Kidney capillary endothelial cell (primary cell): ENCODE results near the gene THOC6.

Experiments
- DNase-seq: peaks from one replicate; pipeline ENCODE4 v3.0.0-alpha.2; 2018; ENCODE audit warnings: low spot score

THOC6 gene

GRCh38 chr16:3015865-3016521 lies 7.8 kb upstream of the THOC6 start:
- DNase-seq: no peak

GRCh38 chr16:3017344-3017743 lies 6.5 kb upstream of the THOC6 start:
- DNase-seq: no peak

- no peak for DNase-seq
Observed at GRCh38 chr16:3017794-3018506, 5.9 kb upstream of the THOC6 start, which contains the start of gene CLDN6. TSS of gene CLDN6 (minus strand) at chr16:3018183. CDS start at chr16:3016021, 2,162 bp downstream.

DNA sequence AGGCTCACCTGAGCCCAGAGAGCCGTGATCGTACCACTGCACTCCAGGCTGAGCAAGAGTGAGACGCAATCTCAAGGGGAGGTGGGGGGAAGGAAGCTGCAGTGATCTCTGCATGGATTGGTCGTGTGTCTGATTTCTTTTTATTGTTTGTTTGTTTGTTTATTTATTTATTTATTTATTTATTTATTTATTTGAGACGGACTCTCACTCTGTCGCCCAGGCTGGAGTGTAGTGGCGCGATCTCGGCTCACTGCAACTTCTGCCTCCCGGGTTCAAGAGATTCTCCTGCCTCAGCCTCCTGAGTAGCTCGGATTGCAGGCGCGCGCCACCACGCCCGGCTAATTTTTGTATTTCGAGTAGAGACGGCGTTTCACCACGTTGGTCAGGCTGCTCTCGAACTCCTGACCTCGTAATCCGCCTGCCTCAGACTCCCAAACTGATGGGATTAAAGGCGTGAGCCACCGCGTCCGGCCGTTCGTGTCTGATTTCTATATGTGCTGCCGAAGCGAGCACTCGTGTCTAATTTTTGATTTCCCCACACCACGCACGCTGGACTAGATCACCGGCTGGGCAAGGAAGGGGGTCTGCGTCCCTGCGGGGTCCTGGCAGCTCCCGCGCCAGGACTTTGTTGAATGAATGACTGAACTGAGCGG lies 4.1 kb upstream of the THOC6 start:
- no peak for DNase-seq

DNA sequence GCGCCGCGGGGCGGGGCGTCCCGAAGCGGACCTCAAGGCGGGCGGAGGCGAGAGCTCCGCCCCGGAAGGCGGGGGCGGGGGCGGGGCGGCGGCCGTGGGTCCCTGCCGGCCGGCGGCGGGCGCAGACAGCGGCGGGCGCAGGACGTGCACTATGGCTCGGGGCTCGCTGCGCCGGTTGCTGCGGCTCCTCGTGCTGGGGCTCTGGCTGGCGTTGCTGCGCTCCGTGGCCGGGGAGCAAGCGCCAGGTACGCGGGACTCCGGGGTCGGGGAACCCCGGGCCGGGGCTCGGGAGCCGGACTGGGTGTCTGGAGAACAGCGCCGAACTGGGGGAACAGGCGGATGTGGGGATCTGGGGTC lies 3.6 kb upstream of the THOC6 start, which contains the start of gene TNFRSF12A:
TSS of gene TNFRSF12A (plus strand) at position 122 of the 357 bp plus-strand sequence. CDS start at position 152, 30 bp downstream.
- peak; percentile 76 for DNase-seq

- DNase-seq: peak; percentile 91
Observed at GRCh38 chr16:3020604-3021448, 3.0 kb upstream of the THOC6 start.

GRCh38 chr16:3021449-3022207 lies 2.2 kb upstream of the THOC6 start:
- DNase-seq: peak; percentile 79

GRCh38 chr16:3022208-3022683 lies 1.6 kb upstream of the THOC6 start:
- peak; percentile 87 for DNase-seq

- DNase-seq: peak; percentile 48
Observed at GRCh38 chr16:3022684-3023414, 986 bp upstream of the THOC6 start.

DNA sequence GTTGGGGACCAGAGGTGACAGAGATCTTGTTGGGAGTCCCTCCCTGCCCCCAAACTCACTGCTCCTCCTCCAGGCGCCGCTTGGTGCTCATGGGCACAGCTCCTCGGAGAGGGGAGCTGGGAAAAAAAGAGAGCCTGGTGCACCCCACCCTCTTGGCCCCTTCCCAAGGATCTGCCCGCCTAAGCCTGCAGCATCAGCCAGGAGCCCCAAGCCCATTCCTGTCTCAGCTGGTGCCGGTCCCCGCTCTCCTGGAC lies 493 bp upstream of the THOC6 start:
- peak; percentile 39 for DNase-seq

DNA sequence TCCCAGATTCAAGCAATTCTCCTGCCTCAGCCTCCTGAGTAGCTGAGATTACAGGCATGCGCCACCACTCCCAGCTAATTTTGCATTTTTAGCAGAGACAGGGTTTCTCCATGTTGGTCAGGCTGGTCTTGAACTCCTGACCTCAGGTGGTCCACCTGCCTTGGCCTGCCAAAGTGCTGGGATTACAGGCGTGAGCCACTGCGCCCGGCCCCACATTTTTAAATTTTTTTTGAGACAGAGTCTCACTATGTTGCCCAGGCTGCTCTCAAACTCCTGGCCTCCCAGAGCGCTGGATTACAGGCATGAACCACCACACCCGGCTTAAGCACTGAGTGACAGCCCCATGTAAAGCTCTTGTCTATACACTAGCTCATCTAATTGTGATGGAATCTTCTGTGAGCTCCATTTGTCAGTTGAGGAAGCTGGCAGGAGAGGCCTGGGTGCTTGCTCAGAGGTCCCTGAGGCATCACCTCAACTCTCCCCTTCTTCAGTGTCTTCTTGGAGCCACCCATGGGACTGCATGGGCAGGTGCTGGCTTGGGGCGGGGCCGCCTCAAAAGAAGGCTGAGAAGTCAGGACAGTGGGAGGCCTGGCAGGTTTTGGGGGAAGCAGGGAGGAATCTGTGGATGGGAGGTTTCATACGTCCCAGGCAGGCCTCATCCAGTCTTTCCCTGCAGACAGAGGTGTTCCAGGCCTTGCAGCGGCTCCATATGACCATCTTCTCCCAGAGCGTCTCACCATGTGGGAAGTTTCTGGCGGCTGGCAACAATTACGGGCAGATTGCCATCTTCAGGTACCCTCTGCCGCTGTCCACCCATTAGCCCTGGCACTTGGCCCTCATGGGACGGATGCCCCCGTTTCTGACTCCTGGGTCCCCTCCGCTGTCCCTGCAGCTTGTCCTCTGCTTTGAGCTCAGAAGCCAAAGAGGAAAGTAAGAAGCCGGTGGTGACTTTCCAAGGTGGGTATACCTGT lies 1.5 kb downstream of the THOC6 start:
- DNase-seq: no peak

- no peak for DNase-seq
Observed at GRCh38 chr16:3026003-3026378, 2.2 kb downstream of the THOC6 start.

DNA sequence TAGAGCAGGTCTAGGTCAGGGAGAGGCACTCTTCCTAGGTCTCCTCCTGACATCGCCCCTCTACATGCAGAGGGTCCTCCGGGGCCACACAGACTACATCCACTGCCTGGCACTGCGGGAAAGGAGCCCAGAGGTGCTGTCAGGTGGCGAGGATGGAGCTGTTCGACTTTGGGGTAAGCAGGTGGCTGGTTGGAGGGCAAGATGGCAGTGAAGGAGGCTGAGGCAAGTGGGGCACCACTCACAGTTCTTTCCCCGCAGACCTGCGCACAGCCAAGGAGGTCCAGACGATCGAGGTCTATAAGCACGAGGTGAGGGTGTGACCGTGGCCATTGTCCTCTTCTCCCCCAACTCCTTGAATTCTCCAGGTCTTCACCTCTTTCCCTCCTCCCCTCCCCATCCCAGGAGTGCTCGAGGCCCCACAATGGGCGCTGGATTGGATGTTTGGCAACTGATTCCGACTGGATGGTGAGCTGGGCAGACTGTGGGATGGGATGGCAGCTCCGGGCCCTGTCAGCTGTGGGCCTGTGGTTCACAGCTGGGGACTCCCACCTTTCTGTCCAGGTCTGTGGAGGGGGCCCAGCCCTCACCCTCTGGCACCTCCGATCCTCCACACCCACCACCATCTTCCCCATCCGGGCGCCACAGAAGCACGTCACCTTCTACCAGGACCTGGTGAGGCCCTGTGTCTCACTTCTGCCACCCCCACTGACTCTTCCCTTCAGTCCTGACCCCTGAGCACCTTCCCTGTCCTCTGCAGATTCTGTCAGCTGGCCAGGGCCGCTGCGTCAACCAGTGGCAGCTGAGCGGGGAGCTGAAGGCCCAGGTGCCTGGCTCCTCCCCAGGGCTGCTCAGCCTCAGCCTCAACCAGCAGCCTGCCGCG lies 3.0 kb downstream of the THOC6 start:
- no peak for DNase-seq

DNA sequence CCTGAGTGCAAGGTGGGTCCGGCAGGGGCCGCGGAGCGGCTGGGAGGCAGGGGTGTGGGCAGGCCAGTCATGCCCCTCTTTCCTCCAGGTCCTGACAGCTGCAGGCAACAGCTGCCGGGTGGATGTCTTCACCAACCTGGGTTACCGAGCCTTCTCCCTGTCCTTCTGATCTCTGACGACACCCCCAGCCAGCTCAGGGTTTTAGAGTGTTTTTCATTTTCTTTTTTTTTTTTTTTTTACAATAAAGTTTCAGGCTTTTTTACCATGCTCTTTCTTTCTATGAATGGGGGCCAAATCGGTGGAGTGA lies 3.6 kb downstream of the THOC6 start:
- DNase-seq: no peak

DNA sequence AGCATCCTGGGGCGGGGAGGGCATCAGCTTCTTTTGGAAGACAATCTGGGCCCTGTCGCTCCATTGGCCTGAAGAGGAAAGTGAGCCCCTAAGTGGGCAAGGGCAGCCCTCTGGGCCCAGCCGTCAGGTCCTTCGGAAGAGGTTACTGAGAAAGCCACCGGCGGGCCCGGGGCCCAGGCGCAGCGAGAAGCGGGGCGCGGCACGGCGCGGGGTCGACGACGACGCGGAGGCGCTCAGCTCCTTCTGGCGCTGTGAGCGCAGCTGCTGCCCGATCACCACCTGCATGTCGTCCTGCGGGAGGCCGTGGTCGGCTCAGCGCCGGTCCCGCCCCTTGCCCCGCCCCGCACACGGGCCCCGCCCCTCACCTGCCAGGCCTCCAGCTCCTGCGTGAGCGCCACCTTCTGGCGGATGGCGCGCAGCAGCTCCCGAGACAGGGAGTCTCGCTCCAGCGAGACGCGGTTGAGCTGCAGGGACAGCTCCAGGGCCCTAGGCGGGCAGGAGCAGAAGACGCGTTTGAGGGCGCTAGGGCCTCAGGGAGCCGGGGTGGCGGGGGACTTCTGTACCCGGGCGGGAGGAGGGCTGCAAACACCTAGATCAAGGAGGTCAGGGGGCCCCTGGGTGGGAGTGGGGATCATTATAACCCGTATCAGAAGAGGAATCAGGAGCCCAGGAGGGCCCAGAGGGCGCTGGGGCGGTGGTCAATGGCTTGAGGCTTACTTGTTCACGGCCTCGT lies 4.3 kb downstream of the THOC6 start:
- DNase-seq: peak; percentile 69

DNA sequence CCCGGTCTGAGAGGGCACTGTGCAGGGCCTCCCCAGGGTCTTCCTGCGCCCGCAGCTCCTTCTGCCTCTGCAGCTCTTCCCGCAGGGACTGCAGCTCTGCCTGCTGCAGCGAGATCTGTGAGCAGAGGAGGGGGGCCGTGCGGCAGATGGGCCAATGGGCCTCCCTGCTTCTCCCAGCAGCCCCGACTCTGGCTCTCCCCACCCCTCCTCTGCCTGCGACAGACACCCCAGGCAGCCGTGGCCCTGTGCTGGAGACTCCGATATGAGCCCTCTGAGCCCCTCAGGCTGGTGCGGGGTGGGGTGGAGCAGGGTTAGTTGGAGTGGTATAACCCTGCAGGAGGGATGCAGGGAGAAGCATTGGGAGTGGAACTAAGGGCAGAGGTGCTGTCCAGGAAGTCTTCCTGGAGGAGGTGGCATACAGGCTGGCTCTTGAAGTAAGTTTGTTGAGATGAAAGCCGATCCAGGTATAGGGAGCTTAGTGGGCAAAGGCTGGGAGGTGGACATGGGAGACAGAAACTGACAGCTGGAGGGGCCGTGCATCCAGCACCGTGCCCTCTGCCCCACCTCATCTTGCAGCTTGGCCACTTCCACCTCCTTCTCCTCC lies 5.0 kb downstream of the THOC6 start:
- DNase-seq: no peak

DNA sequence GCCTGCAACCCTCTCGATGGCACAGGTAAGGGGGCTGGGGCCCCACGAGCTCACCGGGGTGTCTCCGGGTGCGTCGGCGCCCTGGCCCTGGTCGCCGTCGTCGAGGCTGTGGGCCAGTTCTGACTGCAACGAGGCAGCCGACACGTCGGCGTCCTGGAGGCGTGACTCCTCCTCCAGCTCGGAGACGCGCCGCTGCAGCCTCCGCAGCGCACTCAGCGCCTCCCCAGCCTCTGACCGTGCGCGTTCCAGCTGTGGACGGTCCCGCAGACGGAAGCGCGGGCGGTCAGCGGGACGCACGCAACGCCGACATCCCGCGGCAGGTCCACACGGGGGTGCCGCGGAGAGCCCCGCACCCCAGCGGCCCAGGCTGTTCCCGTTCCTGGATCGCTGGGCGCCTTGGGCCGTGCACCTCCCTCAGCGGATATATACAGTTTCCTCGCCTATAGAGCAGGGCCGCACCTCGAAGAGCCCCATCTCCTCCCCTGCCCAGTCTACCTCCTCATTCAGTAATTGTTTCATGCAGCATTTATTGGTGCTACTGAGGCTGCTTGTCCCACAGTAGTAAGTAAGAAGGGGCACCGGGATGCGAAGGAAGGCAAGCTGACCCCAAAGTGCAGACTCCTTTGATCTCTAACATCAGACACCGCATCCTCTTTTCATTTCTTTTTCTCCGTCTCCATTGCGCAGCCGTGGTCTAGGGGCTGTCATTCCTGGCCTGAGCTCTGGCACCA lies 5.8 kb downstream of the THOC6 start:
- DNase-seq: peak; percentile 46
